OCI-M1 (cell line): ENCODE data around the gene EMCN.

Experiments used
- DNase-seq: peaks from one replicate; lab custom pipeline; 2025; lab: John Stamatoyannopoulos, UW

Gene EMCN

GRCh38 chr4:100493756-100494155 lies 24.1 kb downstream of the EMCN start:
- DNase-seq = no peak

- no peak for DNase-seq
Measured at GRCh38 chr4:100492129-100492528, 25.7 kb downstream of the EMCN start.

- DNase-seq = peak; percentile 8
Measured at GRCh38 chr4:100489305-100489704, 28.5 kb downstream of the EMCN start.

GRCh38 chr4:100486496-100486895 lies 31.3 kb downstream of the EMCN start:
- no peak for DNase-seq

- no peak for DNase-seq
Measured at GRCh38 chr4:100483796-100484195, 34.0 kb downstream of the EMCN start.

- no peak for DNase-seq
Measured at GRCh38 chr4:100479971-100480370, 37.9 kb downstream of the EMCN start.

GRCh38 chr4:100469555-100469954 lies 48.3 kb downstream of the EMCN start:
- no peak for DNase-seq

GRCh38 chr4:100466501-100466900 lies 51.3 kb downstream of the EMCN start:
- peak; percentile 85 for DNase-seq

GRCh38 chr4:100461807-100462605 lies 55.8 kb downstream of the EMCN start:
- DNase-seq = no peak

GRCh38 chr4:100450449-100450848 lies 67.4 kb downstream of the EMCN start:
- DNase-seq = no peak

- no peak for DNase-seq
Measured at GRCh38 chr4:100431416-100431815, 86.4 kb downstream of the EMCN start.

GRCh38 chr4:100430451-100430850 lies 87.4 kb downstream of the EMCN start:
- no peak for DNase-seq

- no peak for DNase-seq
Measured at GRCh38 chr4:100429616-100430015, 88.2 kb downstream of the EMCN start.

- no peak for DNase-seq
Measured at GRCh38 chr4:100428051-100428450, 89.8 kb downstream of the EMCN start.

- DNase-seq = no peak
Measured at GRCh38 chr4:100424376-100424775, 93.4 kb downstream of the EMCN start.

- no peak for DNase-seq
Measured at GRCh38 chr4:100422894-100423293, 94.9 kb downstream of the EMCN start.

- peak; percentile 64 for DNase-seq
Measured at GRCh38 chr4:100421361-100421978, 96.4 kb downstream of the EMCN start.

GRCh38 chr4:100420571-100420970 lies 97.3 kb downstream of the EMCN start:
- DNase-seq = no peak

GRCh38 chr4:100417565-100417964 lies 100.3 kb downstream of the EMCN start:
- DNase-seq = no peak

GRCh38 chr4:100414016-100414790 lies 103.6 kb downstream of the EMCN start:
- DNase-seq = no peak

- DNase-seq = peak; percentile 57
Measured at GRCh38 chr4:100391863-100392262, 126.0 kb downstream of the EMCN start.

- no peak for DNase-seq
Measured at GRCh38 chr4:100391086-100391485, 126.7 kb downstream of the EMCN start.

GRCh38 chr4:100386270-100386669 lies 131.6 kb downstream of the EMCN start:
- DNase-seq = no peak
